HFF-Myc (cell line): ENCODE measurements around the gene ATG10.
"Not testable (repeated sequence)": the region's sequence is repeated elsewhere in the genome, so short reads cannot be mapped to it uniquely, and the experiment has no call there.

Source experiments
- DNase-seq: peaks from one replicate; pipeline ENCODE4 v3.0.0-alpha.2; 2011; ENCODE audit warnings: low read depth; ENCODE audit errors: extremely low read depth
- H3K4me3 ChIP-seq: replicated peaks from 2 replicates; pipeline ENCODE4 v1.5.1; 2011; ENCODE audit warnings: low read depth, mild to moderate bottlenecking, control low read depth, low read length
- CTCF ChIP-seq: IDR thresholded peaks from 2 replicates; pipeline ENCODE4 v1.5.1; 2012; ENCODE audit warnings: mild to moderate bottlenecking, low read depth, low read length, control low read depth; ENCODE audit errors: missing control alignments

Gene ATG10

GRCh38 chr5:82111191-82111590, 139.4 kb downstream of the ATG10 start:
- no peak for TF ChIP-seq CTCF
- DNase-seq: no peak
- H3K4me3 ChIP-seq: no peak overlapping the region

- no peak for DNase-seq
- H3K4me3 ChIP-seq: no peak overlapping the region
- TF ChIP-seq CTCF: no peak
These were observed 144.0 kb downstream of the ATG10 start for GRCh38 chr5:82115858-82116257.

GRCh38 chr5:82119889-82120288, 148.1 kb downstream of the ATG10 start:
- no peak for TF ChIP-seq CTCF
- no peak overlapping the region for H3K4me3 ChIP-seq
- DNase-seq: no peak

- no peak overlapping the region for H3K4me3 ChIP-seq
- TF ChIP-seq CTCF: no peak
- DNase-seq: no peak
These were observed 158.0 kb downstream of the ATG10 start for GRCh38 chr5:82129723-82130285.

GRCh38 chr5:82130602-82131001, 158.8 kb downstream of the ATG10 start:
- no peak overlapping the region for H3K4me3 ChIP-seq
- DNase-seq: no peak
- no peak for TF ChIP-seq CTCF

- no peak for DNase-seq
- no peak for TF ChIP-seq CTCF
- no peak overlapping the region for H3K4me3 ChIP-seq
These were observed 165.4 kb downstream of the ATG10 start for GRCh38 chr5:82137205-82137604.

GRCh38 chr5:82139837-82140236, 168.0 kb downstream of the ATG10 start:
- DNase-seq, H3K4me3 ChIP-seq: not testable (repeated sequence)
